ENCODE data around the gene UST.

GRCh38 chr6:148907573-148907972 is 160.7 kb downstream of the UST start:
- no peak for TF ChIP-seq CTCF (conservative IDR thresholded peaks at IDR 0.05; ENCODE audit: low read depth, low read length)
- TF ChIP-seq EZH2 (IDR thresholded peaks at IDR 0.05; ENCODE audit: low read length, unreplicated experiment), result no peak
- TF ChIP-seq EZH2phosphoT487 (IDR thresholded peaks at IDR 0.05; ENCODE audit: borderline replicate concordance, low read length), result no peak
